ENCODE results near the gene ZBTB38. TPM values are rescaled to one million over a fixed set of nuclear protein-coding genes. Genes with fewer than 3 reads are reported as not detected.

The ZBTB38 gene
- total and polyA plus RNA-seq, 2 experiments from 2014 or later = 112 to 175 TPM

GRCh38 chr3:141384157-141384556 is 15.9 kb downstream of the ZBTB38 start:
- DNase-seq = peak; percentile 73
- Histone ChIP-seq H2AFZ (peak overlapping the region; percentile 16; the same call in 1 of the 2 replicates), H3K9me3 (ENCODE audit: low read depth) (no peaks in the 10 kb centered on the region), H3K27ac (peak overlapping the region; percentile 92), H3K9me2 (ENCODE audit: insufficient read depth) (no peaks in the 10 kb centered on the region), H3K79me2 (ENCODE audit: insufficient read depth) (peaks cover 80% of the 10 kb centered on the region), H3K4me2 (ENCODE audit: unreplicated experiment) (peak overlapping the region; percentile 93), H4K20me1 (ENCODE audit: insufficient read depth) (no peaks in the 10 kb centered on the region), H3K4me1 (ENCODE audit: insufficient read depth) (peaks cover 58% of the 10 kb centered on the region), H3K27me3 (replicated peaks; ENCODE audit: insufficient read depth) (no peaks in the 10 kb centered on the region), H3K36me3 (ENCODE audit: low read depth) (peaks cover 13% of the 10 kb centered on the region; the same call in 1 of the 2 replicates), H3F3A (ENCODE audit: insufficient read depth) (peaks cover 64% of the 10 kb centered on the region), H3K9ac (peak overlapping the region; percentile 88), H3K4me3 (peak overlapping the region; percentile 87)
- TF ChIP-seq EZH2phosphoT487 (IDR thresholded peaks at IDR 0.05; ENCODE audit: insufficient read depth, low read depth) = peak; percentile 83; the same call in 1 of the 2 replicates
- TF ChIP-seq EZH2 (IDR thresholded peaks at IDR 0.05; ENCODE audit: insufficient read depth, poor library complexity, severe bottlenecking) = no peak
- in situ Hi-C loops (cut with MboI) = no loop called here
- WGBS, 2 experiments (ENCODE audit: low coverage in 1 of 2, low lambda C conversion rate in 2 of 2, missing lambda C conversion rate in 2 of 2) = 37 to 42% methylated on average over 4 of the region's 4 CpGs

GRCh38 chr3:141384575-141384974 is 16.3 kb downstream of the ZBTB38 start:
- Histone ChIP-seq H3K36me3 (ENCODE audit: low read depth) (peaks cover 13% of the 10 kb centered on the region; the same call in 1 of the 2 replicates), H3F3A (ENCODE audit: insufficient read depth) (peaks cover 68% of the 10 kb centered on the region), H2AFZ (no peak overlapping the region), H4K20me1 (ENCODE audit: insufficient read depth) (no peaks in the 10 kb centered on the region), H3K4me2 (ENCODE audit: unreplicated experiment) (peak overlapping the region; percentile 93), H3K9me3 (ENCODE audit: low read depth) (no peaks in the 10 kb centered on the region), H3K79me2 (ENCODE audit: insufficient read depth) (peaks cover 75% of the 10 kb centered on the region), H3K9me2 (ENCODE audit: insufficient read depth) (no peaks in the 10 kb centered on the region), H3K27ac (peak overlapping the region; percentile 92), H3K4me3 (peak overlapping the region; percentile 87), H3K9ac (peak overlapping the region; percentile 88), H3K4me1 (ENCODE audit: insufficient read depth) (peaks cover 62% of the 10 kb centered on the region), H3K27me3 (replicated peaks; ENCODE audit: insufficient read depth) (no peaks in the 10 kb centered on the region)
- no peak for TF ChIP-seq EZH2 (IDR thresholded peaks at IDR 0.05; ENCODE audit: insufficient read depth, poor library complexity, severe bottlenecking)
- no peak for TF ChIP-seq EZH2phosphoT487 (IDR thresholded peaks at IDR 0.05; ENCODE audit: insufficient read depth, low read depth)
- in situ Hi-C loops (cut with MboI) = no loop called here
- no peak for DNase-seq
- WGBS, 2 experiments (ENCODE audit: low coverage in 1 of 2, low lambda C conversion rate in 2 of 2, missing lambda C conversion rate in 2 of 2) = 81 to 86% methylated on average over 5 of the region's 5 CpGs

GRCh38 chr3:141385406-141386125 is 17.3 kb downstream of the ZBTB38 start:
- H3K36me3 ChIP-seq (ENCODE audit: low read depth) = peaks cover 13% of the 10 kb centered on the region; the same call in 1 of the 2 replicates
- in situ Hi-C loops (cut with MboI) = no loop called here
- H2AFZ ChIP-seq = no peak overlapping the region
- no peaks in the 10 kb centered on the region for H4K20me1 ChIP-seq (ENCODE audit: insufficient read depth)
- H3K27me3 ChIP-seq (replicated peaks; ENCODE audit: insufficient read depth) = no peaks in the 10 kb centered on the region
- peak overlapping the region; percentile 87 for H3K4me3 ChIP-seq
- H3K4me2 ChIP-seq (ENCODE audit: unreplicated experiment) = peak overlapping the region; percentile 93
- TF ChIP-seq EZH2 (IDR thresholded peaks at IDR 0.05; ENCODE audit: insufficient read depth, poor library complexity, severe bottlenecking) (no peak), EZH2phosphoT487 (IDR thresholded peaks at IDR 0.05; ENCODE audit: insufficient read depth, low read depth) (no peak)
- peak overlapping the region; percentile 88 for H3K9ac ChIP-seq
- WGBS, 2 experiments (ENCODE audit: low coverage in 1 of 2, low lambda C conversion rate in 2 of 2, missing lambda C conversion rate in 2 of 2) = 14 to 18% methylated on average over 8 of the region's 8 CpGs
- no peaks in the 10 kb centered on the region for H3K9me2 ChIP-seq (ENCODE audit: insufficient read depth)
- no peak for DNase-seq
- H3K4me1 ChIP-seq (ENCODE audit: insufficient read depth) = peaks cover 72% of the 10 kb centered on the region
- H3K9me3 ChIP-seq (ENCODE audit: low read depth) = no peaks in the 10 kb centered on the region
- H3K79me2 ChIP-seq (ENCODE audit: insufficient read depth) = peaks cover 69% of the 10 kb centered on the region
- peaks cover 77% of the 10 kb centered on the region for H3F3A ChIP-seq (ENCODE audit: insufficient read depth)
- peak overlapping the region; percentile 92 for H3K27ac ChIP-seq

- peak overlapping the region; percentile 88 for H3K9ac ChIP-seq
- 5 to 8% methylated on average over 6 of the region's 6 CpGs for WGBS, 2 experiments (ENCODE audit: low coverage in 1 of 2, low lambda C conversion rate in 2 of 2, missing lambda C conversion rate in 2 of 2)
- peaks cover 79% of the 10 kb centered on the region for H3F3A ChIP-seq (ENCODE audit: insufficient read depth)
- no peak for DNase-seq
- H3K9me3 ChIP-seq (ENCODE audit: low read depth) = no peaks in the 10 kb centered on the region
- H2AFZ ChIP-seq = no peak overlapping the region
- no peaks in the 10 kb centered on the region for H3K9me2 ChIP-seq (ENCODE audit: insufficient read depth)
- peak overlapping the region; percentile 87 for H3K4me3 ChIP-seq
- peak overlapping the region; percentile 93 for H3K4me2 ChIP-seq (ENCODE audit: unreplicated experiment)
- peaks cover 72% of the 10 kb centered on the region for H3K4me1 ChIP-seq (ENCODE audit: insufficient read depth)
- peaks cover 13% of the 10 kb centered on the region; the same call in 1 of the 2 replicates for H3K36me3 ChIP-seq (ENCODE audit: low read depth)
- H3K79me2 ChIP-seq (ENCODE audit: insufficient read depth) = peaks cover 69% of the 10 kb centered on the region
- in situ Hi-C loops (cut with MboI) = no loop called here
- H3K27me3 ChIP-seq (replicated peaks; ENCODE audit: insufficient read depth) = no peaks in the 10 kb centered on the region
- H3K27ac ChIP-seq = peak overlapping the region; percentile 92
- no peak for TF ChIP-seq EZH2 (IDR thresholded peaks at IDR 0.05; ENCODE audit: insufficient read depth, poor library complexity, severe bottlenecking)
- H4K20me1 ChIP-seq (ENCODE audit: insufficient read depth) = no peaks in the 10 kb centered on the region
Observed at GRCh38 chr3:141386126-141386488, 17.8 kb downstream of the ZBTB38 start.

All from GM23248 (cell line).